Stimulated activated CD4-positive, alpha-beta T cell treated with anti-CD3 and anti-CD28 coated beads, TNF-alpha, amount 100 ng/mL, for 4 hours (primary cell): ENCODE results near the gene CT45A5.
"Not testable (repeated sequence)": the region's sequence is repeated elsewhere in the genome, so short reads cannot be mapped to it uniquely, and the experiment has no call there.

Experiments
- DNase-seq, 3 experiments: peaks; one replicate each; pipeline ENCODE4 v3.0.0-alpha.2; 2020; ENCODE audit warnings: low read depth in 3 of 3

The CT45A5 gene

GRCh38 chrX:135785403-135785802 lies at the start of gene CT45A5:
CT45A5 (minus strand) TSS chrX:135785503; CDS start chrX:135781729, 3,774 bp downstream.
- DNase-seq = not testable (repeated sequence)

GRCh38 chrX:135819912-135820311 lies 34.6 kb upstream of the CT45A5 start, which contains the start of gene CT45A2:
CT45A2 (minus strand) TSS chrX:135820012; CDS start chrX:135816265, 3,747 bp downstream.
- DNase-seq = not testable (repeated sequence)

- DNase-seq = not testable (repeated sequence)
These were observed 17.4 kb upstream of the CT45A5 start, which contains the start of gene CT45A6 for GRCh38 chrX:135802687-135803086. CT45A6 (minus strand) TSS chrX:135802787; CDS start chrX:135798993, 3,794 bp downstream.

GRCh38 chrX:135768091-135768490 lies 17.2 kb downstream of the CT45A5 start, which contains the start of gene CT45A3:
CT45A3 (minus strand) TSS chrX:135768191; CDS start chrX:135764444, 3,747 bp downstream.
- not testable (repeated sequence) for DNase-seq

GRCh38 chrX:135744739-135745138 lies 40.6 kb downstream of the CT45A5 start:
- DNase-seq = not testable (repeated sequence)

- DNase-seq = no peak
These were observed 44.0 kb downstream of the CT45A5 start for GRCh38 chrX:135741192-135741715.

GRCh38 chrX:135740681-135741149 lies 44.6 kb downstream of the CT45A5 start:
- peak in 2 of 3 experiments; percentile 0 to 17 for DNase-seq

GRCh38 chrX:135737366-135738071 lies 47.8 kb downstream of the CT45A5 start:
- no peak for DNase-seq

- DNase-seq = not testable (repeated sequence)
These were observed 50.6 kb downstream of the CT45A5 start for GRCh38 chrX:135734666-135735065.
